GM08714 (cell line): ENCODE data around the gene HIVEP2.

Source experiments
- H3K4me3 ChIP-seq: fragments of 200-500 bp; sonication (Bioruptor generic); 2 replicates; pipeline ENCODE4 v1.5.1; 2014; ENCODE audit warnings: mild to moderate bottlenecking, low read length, inconsistent platforms
- ZNF274 ChIP-seq: IDR thresholded peaks from 2 replicates; pipeline ENCODE4 v1.6.1; 2012; ENCODE audit warnings: mild to moderate bottlenecking, low read depth, low read length

HIVEP2 gene

GRCh38 chr6:142857796-142858555 is 87.0 kb downstream of the HIVEP2 start:
- TF ChIP-seq ZNF274 = no peak
- H3K4me3 ChIP-seq = peak overlapping the region; percentile 28; the same call in 1 of the 2 replicates

DNA sequence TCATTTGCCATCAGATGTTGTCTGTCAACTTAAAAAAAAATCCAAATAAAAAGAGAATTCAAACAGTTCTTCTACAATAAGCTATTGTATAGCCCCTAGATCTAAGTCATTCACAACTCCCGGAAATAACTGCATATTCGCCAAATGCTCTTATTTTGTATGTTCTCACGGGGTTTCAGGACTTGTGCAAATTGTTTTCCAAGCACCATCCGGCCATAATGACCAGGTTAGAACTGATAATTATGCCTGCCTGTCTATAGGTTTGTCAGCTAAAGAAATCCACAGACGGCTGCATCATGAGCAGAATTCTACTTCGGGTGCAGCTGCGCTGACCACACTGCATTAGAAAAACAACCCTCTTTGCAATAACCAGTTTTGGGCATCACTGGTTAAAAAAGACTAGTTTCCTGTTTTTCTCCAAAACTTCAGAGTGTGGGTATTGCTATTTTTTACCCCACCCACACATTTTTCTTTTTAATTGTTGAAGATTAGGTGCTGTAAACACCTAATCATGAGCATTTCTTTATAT is 87.7 kb downstream of the HIVEP2 start:
- H3K4me3 ChIP-seq = peak overlapping the region; percentile 28
- TF ChIP-seq ZNF274 = no peak

DNA sequence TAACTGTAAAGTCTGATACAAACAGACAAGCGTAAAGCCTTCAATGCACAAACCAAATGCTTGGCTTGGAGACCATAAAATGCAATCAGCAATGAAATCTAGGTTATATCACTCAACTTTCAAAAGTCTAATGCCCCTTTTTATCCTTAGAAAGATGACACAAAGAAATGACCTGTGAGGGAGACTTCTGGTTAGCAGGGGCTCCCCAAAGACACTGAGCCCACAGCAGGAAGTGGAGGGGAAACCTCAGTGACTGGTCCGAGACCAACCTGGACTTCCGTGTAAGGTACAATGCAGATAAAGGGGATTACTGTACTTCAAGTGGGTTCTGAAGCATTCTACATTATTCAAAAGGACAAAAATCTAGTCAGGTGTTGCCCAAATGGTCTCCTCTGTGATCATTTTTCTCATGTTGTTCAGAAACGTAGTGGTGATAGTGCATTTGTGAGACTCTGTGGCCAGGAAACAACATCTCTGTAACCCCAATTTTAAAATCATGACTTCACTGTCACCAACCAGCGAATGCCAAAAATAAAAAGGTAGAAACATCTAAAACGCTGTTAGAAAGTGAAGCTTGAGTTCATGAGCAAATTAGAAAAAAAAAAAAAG is 88.2 kb downstream of the HIVEP2 start:
- TF ChIP-seq ZNF274 = no peak

GRCh38 chr6:142855893-142856623 is 88.9 kb downstream of the HIVEP2 start:
- no peak for TF ChIP-seq ZNF274
- peak overlapping the region; percentile 28; the same call in 1 of the 2 replicates for H3K4me3 ChIP-seq

More for the DNA sequence above, 88.2 kb downstream of the HIVEP2 start:
- peak overlapping the region; percentile 28 for H3K4me3 ChIP-seq

DNA sequence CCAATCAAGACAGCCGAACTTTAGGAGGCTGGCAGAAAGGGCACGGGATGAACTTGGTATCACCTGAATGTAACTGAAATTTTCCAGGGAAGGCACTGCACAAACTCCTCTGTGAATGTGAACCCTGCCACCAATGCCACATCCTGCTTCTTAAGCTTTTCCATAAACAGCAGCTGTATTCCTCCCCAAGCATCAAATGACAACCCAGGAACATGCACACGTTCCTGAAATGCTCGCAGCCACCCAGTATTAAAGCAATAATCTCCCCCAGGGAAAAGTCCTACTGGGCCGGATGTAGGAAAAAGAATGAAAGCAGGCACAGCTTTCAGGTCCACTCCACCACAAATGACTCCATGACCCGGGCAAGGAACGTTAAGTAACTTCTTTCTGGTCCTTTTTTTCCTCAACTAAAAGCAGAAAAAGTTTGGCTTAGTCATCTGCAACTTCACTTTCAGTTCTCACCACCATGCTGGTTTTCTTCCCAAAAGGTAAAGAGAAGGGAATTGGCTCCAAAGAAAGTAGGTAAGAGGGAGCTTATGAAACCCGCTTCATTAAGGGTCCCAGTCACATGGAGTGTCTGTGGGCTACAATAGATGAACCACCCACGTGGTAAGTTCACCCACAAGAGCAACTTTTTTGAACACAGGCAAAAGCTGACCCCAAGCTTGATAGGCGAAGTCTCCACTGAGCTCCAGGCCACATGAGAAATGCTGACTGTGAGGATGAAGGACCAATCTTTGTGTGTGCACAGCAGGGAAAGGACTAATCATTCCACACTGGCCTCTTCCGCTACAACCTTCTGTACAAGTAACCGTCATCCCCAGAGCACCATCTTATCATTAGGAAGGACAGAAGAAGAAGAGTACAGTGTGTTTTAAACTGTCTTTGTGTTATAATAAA is 90.1 kb downstream of the HIVEP2 start:
- no peak overlapping the region; the same call in 1 of the 2 replicates for H3K4me3 ChIP-seq
- no peak for TF ChIP-seq ZNF274

- no peak overlapping the region; the same call in 1 of the 2 replicates for H3K4me3 ChIP-seq
- TF ChIP-seq ZNF274 = no peak
Measured at GRCh38 chr6:142853244-142854180, 91.5 kb downstream of the HIVEP2 start.

- no peak overlapping the region for H3K4me3 ChIP-seq
- no peak for TF ChIP-seq ZNF274
Measured at GRCh38 chr6:142851601-142852000, 93.4 kb downstream of the HIVEP2 start.

GRCh38 chr6:142850679-142851423 is 94.1 kb downstream of the HIVEP2 start:
- no peak overlapping the region; the same call in 1 of the 2 replicates for H3K4me3 ChIP-seq

GRCh38 chr6:142848976-142849375 is 96.0 kb downstream of the HIVEP2 start:
- no peak for TF ChIP-seq ZNF274
- H3K4me3 ChIP-seq = no peak overlapping the region

More at GRCh38 chr6:142850679-142851423, 94.1 kb downstream of the HIVEP2 start:
- no peak for TF ChIP-seq ZNF274

DNA sequence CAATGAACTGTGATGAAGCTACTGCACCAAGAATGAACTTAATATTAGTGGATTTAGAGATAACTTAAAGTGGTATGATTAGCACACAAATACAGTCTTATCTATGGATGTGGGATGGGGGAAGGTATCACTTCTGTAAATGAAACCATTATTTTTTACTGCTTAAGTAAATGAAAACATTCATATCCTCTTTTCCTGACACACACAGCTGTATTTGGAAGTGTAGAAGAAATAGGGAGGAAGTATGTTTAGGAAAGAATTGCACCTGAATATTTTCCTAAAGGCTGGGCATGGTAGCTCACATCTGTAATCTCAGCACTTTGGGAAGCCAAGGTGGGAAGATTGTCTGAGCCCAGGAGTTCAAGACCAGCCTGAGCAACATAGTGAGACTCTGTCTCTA is 96.8 kb downstream of the HIVEP2 start:
- TF ChIP-seq ZNF274 = no peak
- 0 out of 2 replicates have a peak overlapping the region, but pooled peaks have one; percentile 8 for H3K4me3 ChIP-seq

- H3K4me3 ChIP-seq = peak overlapping the region; percentile 7; the same call in 1 of the 2 replicates
- TF ChIP-seq ZNF274 = no peak
Measured at GRCh38 chr6:142846883-142847287, 98.1 kb downstream of the HIVEP2 start.

DNA sequence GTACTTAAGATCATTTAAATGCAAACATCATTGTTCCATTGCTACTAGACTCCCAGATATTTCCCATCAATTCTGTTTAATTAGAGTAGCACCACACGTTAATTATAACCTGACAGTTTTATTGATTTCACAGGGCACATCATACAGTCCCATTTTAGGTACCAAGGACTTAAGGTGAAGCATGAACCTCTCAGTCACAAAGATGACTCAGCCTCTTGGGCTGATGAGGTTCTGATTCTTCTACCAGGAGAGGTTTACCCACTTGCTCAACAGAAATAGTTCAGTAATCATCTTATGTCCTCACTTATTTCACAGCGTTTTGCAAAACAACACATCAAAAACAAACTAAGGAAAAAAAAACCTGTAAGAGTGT is 98.5 kb downstream of the HIVEP2 start:
- no peak for TF ChIP-seq ZNF274
- no peak overlapping the region for H3K4me3 ChIP-seq
